Loucy (cell line): ENCODE data around the gene TMEM150B.

Experiments used
- H2AFZ ChIP-seq: fragments of 200-600 bp; sonication (generic); 2 replicates; pipeline ENCODE4 v1.6.0; 2016; ENCODE audit warnings: antibody characterized with exemption, mild to moderate bottlenecking, low read length, moderate library complexity
- H3F3A ChIP-seq: fragments of 200-600 bp; 2 replicates; pipeline ENCODE4 v1.6.0; 2016; ENCODE audit warnings: antibody characterized with exemption, low read depth, mild to moderate bottlenecking
- H3K27me3 ChIP-seq: fragments of 200-600 bp; sonication (generic); 2 replicates; pipeline ENCODE4 v1.6.1; 2014; ENCODE audit warnings: low read length, mild to moderate bottlenecking; ENCODE audit not compliant: insufficient read depth, poor library complexity, severe bottlenecking
- H3K36me3 ChIP-seq: fragments of 200-600 bp; sonication (generic); 2 replicates; pipeline ENCODE4 v1.6.1; 2016; ENCODE audit warnings: low read length; ENCODE audit not compliant: insufficient read depth
- H3K4me1 ChIP-seq: fragments of 200-600 bp; sonication (generic); 2 replicates; pipeline ENCODE4 v1.5.1; 2014; ENCODE audit warnings: low read length, mild to moderate bottlenecking; ENCODE audit not compliant: insufficient read depth, poor library complexity, severe bottlenecking
- H3K4me2 ChIP-seq: fragments of 200-600 bp; sonication (generic); 2 replicates; pipeline ENCODE4 v1.6.0; 2014; ENCODE audit warnings: antibody characterized with exemption, low read length, low read depth, mild to moderate bottlenecking; ENCODE audit not compliant: poor library complexity, severe bottlenecking
- H3K4me3 ChIP-seq: fragments of 200-600 bp; sonication (generic); 2 replicates; pipeline ENCODE4 v1.5.1; 2014; ENCODE audit warnings: low read length, mild to moderate bottlenecking, mixed read lengths; ENCODE audit not compliant: poor library complexity, severe bottlenecking
- H3K79me2 ChIP-seq: fragments of 200-600 bp; sonication (generic); 2 replicates; pipeline ENCODE4 v1.6.1; 2014; ENCODE audit warnings: low read length; ENCODE audit not compliant: insufficient read depth
- H3K9ac ChIP-seq: fragments of 200-600 bp; sonication (generic); 2 replicates; pipeline ENCODE4 v1.6.0; 2014; ENCODE audit warnings: mild to moderate bottlenecking, low read depth, low read length, moderate library complexity; ENCODE audit not compliant: poor library complexity, severe bottlenecking
- H3K9me2 ChIP-seq: fragments of 200-600 bp; sonication (generic); replicated peaks from 2 replicates; pipeline ENCODE4 v1.6.1; 2016; ENCODE audit warnings: low read depth, low read length, mixed read lengths
- H3K9me3 ChIP-seq: fragments of 200-600 bp; sonication (generic); 2 replicates; pipeline ENCODE4 v1.6.1; 2014; ENCODE audit warnings: mild to moderate bottlenecking, antibody characterized with exemption, low read length, low read depth; ENCODE audit not compliant: insufficient read depth
- H4K20me1 ChIP-seq: fragments of 200-600 bp; sonication (generic); 2 replicates; pipeline ENCODE4 v1.6.0; 2014; ENCODE audit warnings: antibody characterized with exemption, low read length, mild to moderate bottlenecking; ENCODE audit not compliant: insufficient read depth, poor library complexity, severe bottlenecking
- CTCF ChIP-seq: fragments of 200-600 bp; sonication (generic); conservative IDR thresholded peaks from 2 replicates; pipeline ENCODE4 v1.5.1; 2014; ENCODE audit warnings: mild to moderate bottlenecking, antibody characterized with exemption, low read length
- EZH2phosphoT487 ChIP-seq: fragments of 200-600 bp; IDR thresholded peaks from 2 replicates; pipeline ENCODE4 v1.6.1; 2018; ENCODE audit warnings: antibody characterized with exemption, mild to moderate bottlenecking, moderate library complexity, borderline replicate concordance

The TMEM150B gene

GRCh38 chr19:55358493-55358892 is 33.4 kb upstream of the TMEM150B start:
- Histone ChIP-seq H3K36me3 (no peaks in the 10 kb centered on the region), H3F3A (no peaks in the 10 kb centered on the region), H3K79me2 (no peaks in the 10 kb centered on the region), H3K4me3 (no peak overlapping the region), H3K4me1 (no peaks in the 10 kb centered on the region), H3K4me2 (no peak overlapping the region), H2AFZ (no peak overlapping the region), H4K20me1 (no peaks in the 10 kb centered on the region), H3K9ac (no peak overlapping the region), H3K9me2 (no peaks in the 10 kb centered on the region), H3K27me3 (no peaks in the 10 kb centered on the region), H3K9me3 (no peaks in the 10 kb centered on the region)
- TF ChIP-seq EZH2phosphoT487 (no peak), CTCF (no peak)

GRCh38 chr19:55355213-55355821 is 30.2 kb upstream of the TMEM150B start:
- no peaks in the 10 kb centered on the region for H4K20me1 ChIP-seq
- H3K9ac ChIP-seq = no peak overlapping the region
- no peaks in the 10 kb centered on the region for H3F3A ChIP-seq
- no peak overlapping the region for H2AFZ ChIP-seq
- no peaks in the 10 kb centered on the region for H3K79me2 ChIP-seq
- no peaks in the 10 kb centered on the region for H3K36me3 ChIP-seq
- H3K4me1 ChIP-seq = no peaks in the 10 kb centered on the region
- H3K9me2 ChIP-seq = no peaks in the 10 kb centered on the region
- no peak overlapping the region for H3K4me3 ChIP-seq
- no peak overlapping the region for H3K4me2 ChIP-seq
- no peaks in the 10 kb centered on the region for H3K9me3 ChIP-seq
- H3K27me3 ChIP-seq = no peaks in the 10 kb centered on the region
- TF ChIP-seq EZH2phosphoT487 (no peak), CTCF (no peak)

GRCh38 chr19:55354698-55355212 is 29.6 kb upstream of the TMEM150B start, which contains the start of gene COX6B2:
COX6B2 (minus strand) TSS chr19:55354719; CDS start chr19:55354521, 198 bp downstream.
- Histone ChIP-seq H3K79me2 (no peaks in the 10 kb centered on the region), H3K4me2 (no peak within 1 kb of the TSS), H2AFZ (no peak within 1 kb of the TSS), H3K4me1 (no peaks in the 10 kb centered on the region), H3K36me3 (no peaks in the 10 kb centered on the region), H3K9ac (no peak within 1 kb of the TSS), H3K27me3 (no peaks in the 10 kb centered on the region), H3K9me2 (no peaks in the 10 kb centered on the region), H3K9me3 (no peaks in the 10 kb centered on the region), H3F3A (no peaks in the 10 kb centered on the region), H4K20me1 (no peaks in the 10 kb centered on the region), H3K4me3 (no peak within 1 kb of the TSS)
- TF ChIP-seq EZH2phosphoT487 (no peak), CTCF (no peak)
